Astrocyte (in vitro differentiated cells and primary cell): Measurements from ENCODE around the gene TTYH2. TPM values are rescaled to one million over a fixed set of nuclear protein-coding genes. Genes with fewer than 3 reads are reported as not detected.

Experiments used
- DNase-seq: peaks from one replicate; pipeline ENCODE4 v3.0.0-alpha.2; 2010; ENCODE audit warnings: low read depth
- FAIRE-seq: peaks from 2 replicates; lab custom pipeline; 2011; peaks lifted over from hg19 to GRCh38; lab: Jason Lieb, UNC
- H2AFZ ChIP-seq: 2 replicates; pipeline ENCODE4 v1.6.0; 2012; ENCODE audit warnings: low read depth, low read length, inconsistent platforms
- H3K27ac ChIP-seq: 2 replicates; pipeline ENCODE4 v1.5.1; 2011; ENCODE audit warnings: low read depth, low read length, inconsistent platforms
- H3K27me3 ChIP-seq: 2 replicates; pipeline ENCODE4 v1.6.0; 2011; ENCODE audit warnings: low read length, inconsistent platforms; ENCODE audit not compliant: insufficient read depth
- H3K36me3 ChIP-seq: 2 replicates; pipeline ENCODE4 v1.5.1; 2011; ENCODE audit warnings: low read length, inconsistent platforms; ENCODE audit not compliant: insufficient read depth
- H3K4me1 ChIP-seq: 2 replicates; pipeline ENCODE4 v1.5.1; 2011; ENCODE audit warnings: low read length, inconsistent platforms; ENCODE audit not compliant: insufficient read depth
- H3K4me2 ChIP-seq: 2 replicates; pipeline ENCODE4 v1.6.0; 2012; ENCODE audit warnings: low read length, inconsistent platforms
- H3K4me3 ChIP-seq: 2 replicates; pipeline ENCODE4 v1.5.1; 2011; ENCODE audit warnings: low read depth, mild to moderate bottlenecking, low read length, inconsistent platforms; ENCODE audit not compliant: insufficient read depth
- H3K79me2 ChIP-seq: 2 replicates; pipeline ENCODE4 v1.6.0; 2012; ENCODE audit warnings: mild to moderate bottlenecking, low read length, inconsistent platforms; ENCODE audit not compliant: insufficient read depth
- H3K9ac ChIP-seq: 2 replicates; pipeline ENCODE4 v1.6.0; 2012; ENCODE audit warnings: mild to moderate bottlenecking, low read length, inconsistent platforms
- H3K9me3 ChIP-seq: 2 replicates; pipeline ENCODE4 v1.5.1; 2012; ENCODE audit warnings: low read depth, mild to moderate bottlenecking, low read length, inconsistent platforms; ENCODE audit not compliant: insufficient read depth
- H4K20me1 ChIP-seq: 2 replicates; pipeline ENCODE4 v1.6.0; 2012; ENCODE audit warnings: low read length, inconsistent platforms; ENCODE audit not compliant: insufficient read depth
- H3K27ac Mint-ChIP-seq: one replicate; pipeline ENCODE4 v1.8.0; 2021; ENCODE audit warnings: mild to moderate bottlenecking, mixed read lengths; ENCODE audit not compliant: unreplicated experiment
- H3K27me3 Mint-ChIP-seq: one replicate; pipeline ENCODE4 v1.8.0; 2021; ENCODE audit warnings: low read depth, mixed read lengths; ENCODE audit not compliant: unreplicated experiment
- H3K36me3 Mint-ChIP-seq: one replicate; pipeline ENCODE4 v1.8.0; 2021; ENCODE audit warnings: low read depth, mixed read lengths; ENCODE audit not compliant: unreplicated experiment
- H3K4me1 Mint-ChIP-seq: one replicate; pipeline ENCODE4 v1.8.0; 2021; ENCODE audit warnings: low read depth, mixed read lengths; ENCODE audit not compliant: unreplicated experiment
- H3K4me3 Mint-ChIP-seq: one replicate; pipeline ENCODE4 v1.8.0; 2021; ENCODE audit warnings: mild to moderate bottlenecking, moderate library complexity, mixed read lengths; ENCODE audit not compliant: unreplicated experiment
- H3K9me3 Mint-ChIP-seq: one replicate; pipeline ENCODE4 v1.8.0; 2021; ENCODE audit warnings: mild to moderate bottlenecking, mixed read lengths; ENCODE audit not compliant: unreplicated experiment
- CTCF ChIP-seq: IDR thresholded peaks from 2 replicates; pipeline ENCODE4 v1.5.1; 2011; ENCODE audit warnings: low read depth, mild to moderate bottlenecking, inconsistent platforms, low read length, moderate library complexity; ENCODE audit not compliant: insufficient read depth
- EZH2 ChIP-seq: IDR thresholded peaks from 2 replicates; pipeline ENCODE4 v1.6.1; 2012; ENCODE audit warnings: mild to moderate bottlenecking, low read length, inconsistent platforms; ENCODE audit not compliant: insufficient read depth
- total RNA-seq: library from RNA; stranded (reverse); gene quantifications from 2 replicates; pipeline ENCODE4 v1.2.1, GENCODE V29; 2021

TTYH2 gene
- total RNA-seq, 1 donor from 2014 or later, result 8.0 TPM

- H3K27ac ChIP-seq, result peak overlapping the region; percentile 69
- H3K9ac ChIP-seq, result peak overlapping the region; percentile 89
These were observed 2.9 kb upstream of the TTYH2 start for GRCh38 chr17:74210191-74211140.

GRCh38 chr17:74211141-74211911 lies 2.0 kb upstream of the TTYH2 start:
- peak overlapping the region; percentile 75 for H3K4me3 ChIP-seq
- DNase-seq (peak; percentile 21), FAIRE-seq (no peak)
- peaks cover 66% of the 10 kb centered on the region for H4K20me1 ChIP-seq
- peak overlapping the region; percentile 95 for H3K27ac Mint-ChIP-seq
- H3K4me3 Mint-ChIP-seq, result peak overlapping the region; percentile 79
- H3K9ac ChIP-seq, result peak overlapping the region; percentile 89
- no peaks in the 10 kb centered on the region for H3K27me3 ChIP-seq
- no peak overlapping the region for H2AFZ ChIP-seq
- H3K4me1 ChIP-seq, result peaks cover 46% of the 10 kb centered on the region
- H3K36me3 ChIP-seq, result peaks cover 35% of the 10 kb centered on the region
- TF ChIP-seq EZH2, result no peak
- no peak for TF ChIP-seq CTCF
- H3K27me3 Mint-ChIP-seq, result peaks cover 13% of the 10 kb centered on the region
- peaks cover 30% of the 10 kb centered on the region for H3K79me2 ChIP-seq
- peak overlapping the region; percentile 69 for H3K27ac ChIP-seq
- peaks cover 10% of the 10 kb centered on the region for H3K36me3 Mint-ChIP-seq
- peak overlapping the region; percentile 97 for H3K4me2 ChIP-seq
- H3K9me3 Mint-ChIP-seq, result no peaks in the 10 kb centered on the region
- H3K4me1 Mint-ChIP-seq, result peaks cover 43% of the 10 kb centered on the region
- H3K9me3 ChIP-seq, result no peaks in the 10 kb centered on the region

More at GRCh38 chr17:74210191-74211140, 2.9 kb upstream of the TTYH2 start:
- Mint-ChIP-seq H3K4me1 (peaks cover 43% of the 10 kb centered on the region), H3K4me3 (peak overlapping the region; percentile 57), H3K36me3 (peaks cover 12% of the 10 kb centered on the region), H3K27ac (peak overlapping the region; percentile 95), H3K27me3 (peaks cover 5% of the 10 kb centered on the region), H3K9me3 (no peaks in the 10 kb centered on the region)
- peaks cover 43% of the 10 kb centered on the region for H3K36me3 ChIP-seq
- TF ChIP-seq CTCF (peak; percentile 99), EZH2 (no peak)
- FAIRE-seq (no peak), DNase-seq (peak; percentile 65)
- no peaks in the 10 kb centered on the region for H3K9me3 ChIP-seq
- H4K20me1 ChIP-seq, result peaks cover 70% of the 10 kb centered on the region
- H3K4me2 ChIP-seq, result peak overlapping the region; percentile 97
- no peak overlapping the region for H2AFZ ChIP-seq
- no peak overlapping the region for H3K4me3 ChIP-seq
- no peaks in the 10 kb centered on the region for H3K27me3 ChIP-seq
- H3K4me1 ChIP-seq, result peaks cover 54% of the 10 kb centered on the region
- H3K79me2 ChIP-seq, result peaks cover 38% of the 10 kb centered on the region
